ENCODE measurements around the gene ZNF771. TPM values are rescaled to one million over a fixed set of nuclear protein-coding genes. Genes with fewer than 3 reads are reported as not detected.

ZNF771 gene
- total RNA-seq, 1 donor from 2014 or later = 4.4 TPM

DNA sequence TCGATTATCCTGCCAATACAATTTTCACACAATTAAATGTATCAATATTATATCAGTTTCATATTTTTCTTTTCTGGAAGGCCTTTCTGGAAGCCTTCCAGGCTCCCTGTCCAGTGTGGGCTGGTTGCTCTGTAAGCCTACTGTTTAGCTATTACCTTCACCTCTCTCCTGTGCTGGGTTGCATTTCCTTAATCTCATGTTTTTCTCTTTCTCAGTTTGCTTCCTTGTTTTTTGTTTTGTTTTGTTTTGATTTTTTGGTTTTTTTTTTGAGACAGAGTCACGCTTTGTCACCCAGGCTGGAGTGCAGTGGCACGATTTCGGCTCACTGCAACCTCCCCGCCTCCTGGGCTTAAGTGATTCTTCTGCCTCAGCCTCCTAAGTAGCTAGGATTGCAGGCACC, 31.4 kb downstream of the ZNF771 start:
- Mint-ChIP-seq H3K4me3 (peak overlapping the region; percentile 55), H3K4me1 (peaks cover 31% of the 10 kb centered on the region), H3K9me3 (no peaks in the 10 kb centered on the region), H3K27me3 (no peaks in the 10 kb centered on the region), H3K27ac (peak overlapping the region; percentile 73), H3K36me3 (ENCODE audit: low read depth) (peaks cover 10% of the 10 kb centered on the region)
- CTCF ChIA-PET = interaction anchor here (1.5 to 2.4 kb wide), 3 partner anchors 8 to 97 kb away, joined by 3 to 13 read pairs (median 5); partner anchors contain the start of gene DCTPP1
- ATAC-seq (ENCODE audit: low read depth) (peak; percentile 23), DNase-seq (no peak)
- intact Hi-C loops (cut with micrococcal nuclease) = no loop called here
- TF ChIP-seq, protein P1, sequence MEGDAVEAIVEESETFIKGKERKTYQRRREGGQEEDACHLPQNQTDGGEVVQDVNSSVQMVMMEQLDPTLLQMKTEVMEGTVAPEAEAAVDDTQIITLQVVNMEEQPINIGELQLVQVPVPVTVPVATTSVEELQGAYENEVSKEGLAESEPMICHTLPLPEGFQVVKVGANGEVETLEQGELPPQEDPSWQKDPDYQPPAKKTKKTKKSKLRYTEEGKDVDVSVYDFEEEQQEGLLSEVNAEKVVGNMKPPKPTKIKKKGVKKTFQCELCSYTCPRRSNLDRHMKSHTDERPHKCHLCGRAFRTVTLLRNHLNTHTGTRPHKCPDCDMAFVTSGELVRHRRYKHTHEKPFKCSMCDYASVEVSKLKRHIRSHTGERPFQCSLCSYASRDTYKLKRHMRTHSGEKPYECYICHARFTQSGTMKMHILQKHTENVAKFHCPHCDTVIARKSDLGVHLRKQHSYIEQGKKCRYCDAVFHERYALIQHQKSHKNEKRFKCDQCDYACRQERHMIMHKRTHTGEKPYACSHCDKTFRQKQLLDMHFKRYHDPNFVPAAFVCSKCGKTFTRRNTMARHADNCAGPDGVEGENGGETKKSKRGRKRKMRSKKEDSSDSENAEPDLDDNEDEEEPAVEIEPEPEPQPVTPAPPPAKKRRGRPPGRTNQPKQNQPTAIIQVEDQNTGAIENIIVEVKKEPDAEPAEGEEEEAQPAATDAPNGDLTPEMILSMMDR (IDR thresholded peaks at IDR 0.05) = no peak
- POLR2A ChIA-PET = interaction anchor here (0.6 to 2.5 kb wide), 12 partner anchors 9 to 504 kb away, joined by 3 to 20 read pairs (median 4); partner anchors contain the start of genes DCTPP1, ITGAL and ZNF771

DNA sequence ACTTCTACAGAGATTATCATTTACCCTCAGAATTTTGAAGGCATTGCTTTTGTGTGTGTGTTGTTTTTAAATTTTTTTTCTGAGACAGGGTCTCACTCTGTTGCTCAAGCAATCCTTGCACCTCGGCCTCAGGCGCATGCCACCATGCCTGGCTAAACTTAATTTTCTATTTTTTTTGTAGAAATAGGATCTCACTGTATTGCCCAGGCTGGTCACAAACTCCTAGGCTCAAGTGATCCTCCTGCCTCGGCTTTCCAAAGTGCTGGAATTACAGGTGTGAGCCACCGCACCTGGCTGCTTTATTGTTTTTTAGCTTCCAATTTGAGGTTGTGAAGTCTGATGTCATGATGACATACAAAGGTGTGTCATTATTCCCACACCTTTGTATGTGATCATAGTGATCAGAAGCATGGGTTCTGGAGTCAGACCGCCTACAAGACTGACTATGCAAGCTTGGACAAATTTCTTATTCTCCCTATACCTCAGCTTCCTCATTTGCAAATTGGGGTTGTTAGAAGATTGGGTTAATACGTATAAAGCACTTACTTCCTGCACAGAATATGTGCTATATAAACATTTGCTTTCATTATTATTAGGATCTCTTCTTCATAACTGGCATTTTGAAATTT, 32.4 kb downstream of the ZNF771 start:
- ChIA-PET CTCF (interaction anchor here (1.5 to 2.4 kb wide), 3 partner anchors 9 to 96 kb away, joined by 3 to 13 read pairs (median 5); partner anchors contain the start of gene DCTPP1), POLR2A (interaction anchor here (0.5 to 2.5 kb wide), 10 partner anchors 10 to 396 kb away, joined by 3 to 20 read pairs (median 5); partner anchors contain the start of genes DCTPP1, ZNF688 and ZNF747)
- Mint-ChIP-seq H3K9me3 (no peaks in the 10 kb centered on the region), H3K27ac (peak overlapping the region; percentile 35), H3K4me1 (peaks cover 40% of the 10 kb centered on the region), H3K4me3 (no peak overlapping the region), H3K36me3 (ENCODE audit: low read depth) (peaks cover 20% of the 10 kb centered on the region), H3K27me3 (no peaks in the 10 kb centered on the region)
- ATAC-seq (ENCODE audit: low read depth) (peak; percentile 76), DNase-seq (no peak)
- TF ChIP-seq, protein P1 (IDR thresholded peaks at IDR 0.05) = no peak
- intact Hi-C loops (cut with micrococcal nuclease) = no loop called here

DNA sequence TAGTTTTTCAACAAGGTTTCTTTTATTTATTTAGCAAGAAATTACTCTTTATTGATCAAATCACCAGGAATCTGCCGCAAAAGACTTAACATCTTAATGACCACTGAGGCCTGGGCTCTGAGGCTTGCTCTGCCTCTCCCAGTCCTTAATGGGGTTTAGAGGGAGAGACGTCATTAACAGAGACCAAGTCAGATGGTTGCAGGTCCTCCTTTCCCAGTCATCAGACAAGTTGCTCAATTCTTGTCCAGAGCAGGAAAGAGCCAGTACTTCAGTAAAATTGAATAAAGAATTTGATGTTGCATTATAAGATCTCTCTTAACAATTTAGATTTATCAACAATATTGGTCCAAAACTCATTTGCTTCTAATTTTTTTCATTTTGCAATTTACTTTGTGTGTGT, 36.2 kb downstream of the ZNF771 start:
- TF ChIP-seq, protein P1 (IDR thresholded peaks at IDR 0.05) = no peak
- Mint-ChIP-seq H3K4me1 (peaks cover 55% of the 10 kb centered on the region), H3K27me3 (no peaks in the 10 kb centered on the region), H3K36me3 (ENCODE audit: low read depth) (peaks cover 27% of the 10 kb centered on the region), H3K9me3 (no peaks in the 10 kb centered on the region), H3K27ac (no peak overlapping the region), H3K4me3 (peak overlapping the region; percentile 95)
- ATAC-seq (ENCODE audit: low read depth) = no peak
- ChIA-PET POLR2A (interaction anchor here (1.9 to 8.9 kb wide), 2 partner anchors 30 to 84 kb away, joined by 7 to 186 read pairs; partner anchors contain the start of gene ITGAL), CTCF (interaction anchor here (1.2 kb wide), 1 partner anchor 14 kb away, joined by 3 read pairs; the partner anchor contains the start of gene DCTPP1)
- intact Hi-C loops (cut with micrococcal nuclease) = no loop called here
- DNase-seq = no peak

DNA sequence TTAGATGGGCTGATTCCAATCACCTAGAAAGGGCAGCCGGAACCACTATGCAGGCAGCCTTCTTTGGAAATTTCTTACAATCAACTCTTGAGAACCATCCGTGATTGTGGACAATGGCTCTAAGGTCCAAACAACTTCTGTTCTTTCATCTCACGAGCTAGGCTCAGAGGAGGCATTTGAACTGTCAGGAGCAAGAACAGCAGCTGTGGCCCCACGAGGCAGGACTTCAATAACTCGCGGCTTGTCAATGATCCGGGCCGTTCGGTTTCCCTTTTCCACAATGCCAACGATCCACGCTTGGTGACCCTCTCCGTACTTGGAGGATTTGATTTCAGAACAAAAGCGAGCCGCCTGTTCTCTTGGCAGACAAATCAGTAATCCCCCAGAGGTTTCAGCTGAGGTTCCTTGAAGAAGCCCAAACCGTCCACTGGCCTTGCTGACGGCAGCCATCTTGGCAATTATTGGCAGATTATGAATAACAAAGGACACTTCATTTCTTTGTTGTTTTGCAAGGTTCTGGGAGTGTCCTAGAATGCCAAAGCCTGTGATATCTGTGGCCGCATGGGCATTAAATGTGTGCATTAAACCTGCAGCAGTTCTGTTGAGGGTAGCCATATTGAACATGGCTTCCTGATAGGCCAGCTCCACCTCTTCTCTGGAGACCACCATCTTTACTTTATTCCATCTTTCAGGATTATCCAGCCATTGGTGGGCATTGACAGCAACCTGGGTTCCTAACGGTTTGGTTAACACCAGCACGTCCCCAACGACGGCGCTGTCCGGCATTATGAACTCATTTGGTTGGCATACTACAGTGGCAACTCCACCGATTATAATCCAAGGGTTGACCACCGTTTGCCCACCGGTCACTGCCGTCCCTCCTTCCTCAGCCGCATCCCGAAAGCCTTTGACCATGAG, 37.1 kb downstream of the ZNF771 start:
- Mint-ChIP-seq H3K4me3 (peak overlapping the region; percentile 95), H3K4me1 (peaks cover 48% of the 10 kb centered on the region), H3K9me3 (no peaks in the 10 kb centered on the region), H3K27me3 (no peaks in the 10 kb centered on the region), H3K27ac (peak overlapping the region; percentile 56), H3K36me3 (ENCODE audit: low read depth) (peaks cover 27% of the 10 kb centered on the region)
- ATAC-seq (ENCODE audit: low read depth) (no peak), DNase-seq (no peak)
- TF ChIP-seq, protein P1 (IDR thresholded peaks at IDR 0.05) = no peak
- CTCF ChIA-PET = interaction anchor here (1.2 to 2.1 kb wide), 2 partner anchors 14 to 15 kb away, joined by 3 to 7 read pairs; partner anchors contain the start of gene DCTPP1
- intact Hi-C loops (cut with micrococcal nuclease) = loop anchor here (1.0 kb wide), 3 partner anchors 14 to 83 kb away; partner anchors contain the start of gene DCTPP1
- POLR2A ChIA-PET = interaction anchor here (0.7 to 8.9 kb wide), 15 partner anchors 10 to 214 kb away, joined by 3 to 186 read pairs (median 6); partner anchors contain the start of genes DCTPP1, ITGAL, PRR14 and ZNF688

Data from activated B cell treated with CpG ODN at 0.5 μM for 24 hours (primary cell).